ENCODE data around the gene PTK7. TPM values are rescaled to one million over a fixed set of nuclear protein-coding genes. Genes with fewer than 3 reads are reported as not detected.

The PTK7 gene
- total and polyA plus RNA-seq, 2 donors (not counting 1 experiment from before 2014, with no cell fraction given) = not detected

DNA sequence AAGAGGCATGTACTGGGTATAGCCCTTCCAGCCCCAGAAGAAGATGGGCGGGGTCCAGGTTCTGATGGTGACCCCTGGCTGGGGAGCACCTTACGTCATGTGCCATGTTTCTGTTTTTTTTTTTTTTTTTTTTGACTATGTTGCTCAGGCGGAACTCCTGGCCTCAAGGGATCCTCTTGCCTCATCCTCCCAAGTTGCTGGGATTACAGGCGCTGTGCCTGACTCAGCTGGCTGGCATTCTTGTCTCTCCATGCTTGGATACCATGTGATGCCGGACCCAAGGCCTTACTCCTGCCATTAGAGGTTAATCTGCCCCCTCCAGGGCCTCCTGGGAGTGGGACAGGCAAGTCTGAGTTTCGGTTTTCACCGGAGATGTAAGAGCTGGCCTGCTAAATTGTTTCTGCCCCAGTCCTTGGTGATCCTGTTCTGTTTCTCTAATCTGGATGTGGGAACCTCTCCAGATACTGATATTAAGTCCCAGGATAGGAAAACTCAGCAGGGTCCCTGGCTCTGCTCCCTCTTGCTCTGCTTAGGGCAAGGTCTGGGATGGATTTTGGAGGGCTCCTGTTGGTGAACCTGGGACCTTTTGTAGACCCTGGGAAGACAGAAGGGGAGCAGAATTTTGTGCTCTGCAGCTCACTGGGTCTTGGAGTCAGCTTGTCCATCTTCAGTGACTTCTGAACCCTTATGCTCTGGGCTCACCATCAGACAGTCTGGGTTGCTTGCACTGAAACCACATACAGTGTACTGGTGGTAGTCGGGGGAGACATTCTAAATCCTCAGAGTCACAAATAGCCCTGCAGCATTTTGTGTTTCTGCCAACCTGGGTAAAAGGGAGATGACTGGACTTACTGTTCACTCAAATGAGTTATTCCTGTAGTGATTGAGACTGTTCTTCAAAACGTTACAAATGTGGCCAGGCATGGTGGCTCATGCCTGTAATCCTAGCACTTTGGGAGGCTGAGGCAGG, 45.1 kb downstream of the PTK7 start:
- H3K9ac ChIP-seq (ENCODE audit: low read length) = no peak overlapping the region
- no peaks in the 10 kb centered on the region for H3K4me1 Mint-ChIP-seq
- no peaks in the 10 kb centered on the region for H3K9me3 ChIP-seq (ENCODE audit: control extremely low read depth in 1 of 3, control insufficient read depth in 2 of 3, insufficient read depth in 1 of 3, low read length in 2 of 3)
- ChIA-PET CTCF (no interaction called here), POLR2A (interaction anchor here (0.7 kb wide), 1 partner anchor 53 kb away, joined by 5 read pairs; no protein-coding TSS in a partner anchor)
- ATAC-seq (ENCODE audit: low read depth) (no peak), DNase-seq (no peak)
- intact Hi-C loops (cut with micrococcal nuclease) = no loop called here
- no peaks in the 10 kb centered on the region for H3K36me3 ChIP-seq (replicated peaks in 1 of 2; ENCODE audit: control extremely low read depth in 1 of 2, control insufficient read depth in 1 of 2, extremely low read depth in 1 of 2, insufficient read depth in 2 of 2, low read length in 1 of 2)
- no peaks in the 10 kb centered on the region for H3K4me1 ChIP-seq (ENCODE audit: control insufficient read depth in 2 of 2, insufficient read depth in 2 of 2, low read length in 2 of 2)
- no peak overlapping the region for H3K4me3 ChIP-seq (ENCODE audit: control extremely low read depth in 1 of 5, extremely low read depth in 1 of 5, insufficient read depth in 1 of 5, low read depth in 2 of 5, low read length in 4 of 5)
- no peak overlapping the region for H2AFZ ChIP-seq (ENCODE audit: insufficient read depth, low read depth, low read length, poor library complexity, severe bottlenecking)
- H3K4me3 Mint-ChIP-seq = no peak overlapping the region
- TF ChIP-seq, protein P1, sequence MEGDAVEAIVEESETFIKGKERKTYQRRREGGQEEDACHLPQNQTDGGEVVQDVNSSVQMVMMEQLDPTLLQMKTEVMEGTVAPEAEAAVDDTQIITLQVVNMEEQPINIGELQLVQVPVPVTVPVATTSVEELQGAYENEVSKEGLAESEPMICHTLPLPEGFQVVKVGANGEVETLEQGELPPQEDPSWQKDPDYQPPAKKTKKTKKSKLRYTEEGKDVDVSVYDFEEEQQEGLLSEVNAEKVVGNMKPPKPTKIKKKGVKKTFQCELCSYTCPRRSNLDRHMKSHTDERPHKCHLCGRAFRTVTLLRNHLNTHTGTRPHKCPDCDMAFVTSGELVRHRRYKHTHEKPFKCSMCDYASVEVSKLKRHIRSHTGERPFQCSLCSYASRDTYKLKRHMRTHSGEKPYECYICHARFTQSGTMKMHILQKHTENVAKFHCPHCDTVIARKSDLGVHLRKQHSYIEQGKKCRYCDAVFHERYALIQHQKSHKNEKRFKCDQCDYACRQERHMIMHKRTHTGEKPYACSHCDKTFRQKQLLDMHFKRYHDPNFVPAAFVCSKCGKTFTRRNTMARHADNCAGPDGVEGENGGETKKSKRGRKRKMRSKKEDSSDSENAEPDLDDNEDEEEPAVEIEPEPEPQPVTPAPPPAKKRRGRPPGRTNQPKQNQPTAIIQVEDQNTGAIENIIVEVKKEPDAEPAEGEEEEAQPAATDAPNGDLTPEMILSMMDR (IDR thresholded peaks at IDR 0.05) = no peak
- no peak for TF ChIP-seq EZH2 (IDR thresholded peaks at IDR 0.05; ENCODE audit: borderline replicate concordance, insufficient read depth, low read depth, low read length, poor library complexity, severe bottlenecking)
- H3K79me2 ChIP-seq (ENCODE audit: control insufficient read depth, insufficient read depth, low read length) = no peaks in the 10 kb centered on the region
- H3K9me3 Mint-ChIP-seq (ENCODE audit: insufficient read depth) = no peaks in the 10 kb centered on the region
- H3K27ac ChIP-seq (ENCODE audit: low read length in 2 of 2) = no peak overlapping the region
- H3K4me2 ChIP-seq (replicated peaks; ENCODE audit: low read depth, low read length, poor library complexity, severe bottlenecking) = no peak overlapping the region
- WGBS (ENCODE audit: insufficient coverage) = 88% methylated on average over 8 of the region's 9 CpGs
- H4K20me1 ChIP-seq (ENCODE audit: control insufficient read depth, insufficient read depth, low read length, poor library complexity, severe bottlenecking) = no peaks in the 10 kb centered on the region
- no peak overlapping the region for H3K27ac Mint-ChIP-seq
- H3K27me3 Mint-ChIP-seq = no peaks in the 10 kb centered on the region
- H3K27me3 ChIP-seq (replicated peaks in 1 of 4; ENCODE audit: control extremely low read depth in 1 of 4, control insufficient read depth in 3 of 4, insufficient read depth in 4 of 4, low read length in 3 of 4) = no peaks in the 10 kb centered on the region

DNA sequence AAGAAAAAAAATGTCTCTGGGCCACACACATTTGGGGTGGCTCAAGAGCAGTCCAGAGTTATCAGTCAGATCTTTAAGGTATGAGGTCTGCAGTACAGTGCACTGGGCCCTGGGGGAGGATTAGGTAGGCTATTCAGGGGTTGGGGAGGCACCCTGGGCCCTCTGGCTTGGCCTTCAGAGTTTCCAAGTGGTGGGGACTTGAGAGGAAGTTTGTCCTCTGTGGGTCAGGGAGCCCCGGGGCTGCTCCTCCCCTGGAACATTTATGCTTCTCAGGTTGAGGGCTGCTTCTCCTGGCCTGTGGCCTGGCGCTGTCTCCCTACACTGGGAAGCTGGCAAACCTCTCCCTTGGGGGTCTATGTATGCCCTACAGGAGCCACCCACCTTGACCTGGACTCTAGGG, 46.0 kb downstream of the PTK7 start:
- Histone ChIP-seq H3K4me3 (ENCODE audit: control extremely low read depth in 1 of 5, extremely low read depth in 1 of 5, insufficient read depth in 1 of 5, low read depth in 2 of 5, low read length in 4 of 5) (no peak overlapping the region), H3K9me3 (ENCODE audit: control extremely low read depth in 1 of 3, control insufficient read depth in 2 of 3, insufficient read depth in 1 of 3, low read length in 2 of 3) (no peaks in the 10 kb centered on the region), H3K36me3 (replicated peaks in 1 of 2; ENCODE audit: control extremely low read depth in 1 of 2, control insufficient read depth in 1 of 2, extremely low read depth in 1 of 2, insufficient read depth in 2 of 2, low read length in 1 of 2) (no peaks in the 10 kb centered on the region), H3K79me2 (ENCODE audit: control insufficient read depth, insufficient read depth, low read length) (no peaks in the 10 kb centered on the region), H3K27ac (ENCODE audit: low read length in 2 of 2) (no peak overlapping the region), H3K27me3 (replicated peaks in 1 of 4; ENCODE audit: control extremely low read depth in 1 of 4, control insufficient read depth in 3 of 4, insufficient read depth in 4 of 4, low read length in 3 of 4) (no peaks in the 10 kb centered on the region), H3K4me1 (ENCODE audit: control insufficient read depth in 2 of 2, insufficient read depth in 2 of 2, low read length in 2 of 2) (no peaks in the 10 kb centered on the region), H3K9ac (ENCODE audit: low read length) (no peak overlapping the region), H3K4me2 (replicated peaks; ENCODE audit: low read depth, low read length, poor library complexity, severe bottlenecking) (no peak overlapping the region), H2AFZ (ENCODE audit: insufficient read depth, low read depth, low read length, poor library complexity, severe bottlenecking) (no peak overlapping the region), H4K20me1 (ENCODE audit: control insufficient read depth, insufficient read depth, low read length, poor library complexity, severe bottlenecking) (no peaks in the 10 kb centered on the region)
- no peaks in the 10 kb centered on the region for H3K9me3 Mint-ChIP-seq (ENCODE audit: insufficient read depth)
- no peaks in the 10 kb centered on the region for H3K27me3 Mint-ChIP-seq
- ATAC-seq (ENCODE audit: low read depth) (no peak), DNase-seq (no peak)
- TF ChIP-seq, protein P1 (IDR thresholded peaks at IDR 0.05) = no peak
- no peak for TF ChIP-seq EZH2 (IDR thresholded peaks at IDR 0.05; ENCODE audit: borderline replicate concordance, insufficient read depth, low read depth, low read length, poor library complexity, severe bottlenecking)
- no peaks in the 10 kb centered on the region for H3K4me1 Mint-ChIP-seq
- H3K27ac Mint-ChIP-seq = no peak overlapping the region
- ChIA-PET CTCF (no interaction called here), POLR2A (interaction anchor here (0.7 kb wide), 1 partner anchor 58 kb away, joined by 4 read pairs; no protein-coding TSS in a partner anchor)
- H3K4me3 Mint-ChIP-seq = no peak overlapping the region
- 90% methylated on average over 2 of the region's 2 CpGs for WGBS (ENCODE audit: insufficient coverage)
- intact Hi-C loops (cut with micrococcal nuclease) = no loop called here
